IMR-90 (cell line): ENCODE results near the gene BANP. TPM values are rescaled to one million over a fixed set of nuclear protein-coding genes. Genes with fewer than 3 reads are reported as not detected.
A peak's percentile ranks its signal among the peaks of the same experiment; 100 is the strongest.
"Not testable (repeated sequence)": the region's sequence is repeated elsewhere in the genome, so short reads cannot be mapped to it uniquely, and the experiment has no call there.

Experiments used
- ATAC-seq: fragments of 200-7000 bp; cut with Tn5 transposase; 2 replicates; pipeline ENCODE4 v1.9.1; 2020; ENCODE audit warnings: low read depth, mild to moderate bottlenecking, moderate library complexity
- BruUV-seq: library from RNA; stranded (reverse); fragments of 400-500 nt; replicated peaks from 2 replicates; lab custom pipeline; 2021; lab: Mats Ljungman, UMichigan
- CTCF ChIA-PET: fragments of 300-600 bp; formaldehyde crosslinking; extraction: SDS; loops from one replicate; lab custom pipeline; 2021; ENCODE audit warnings: antibody characterized with exemption; lab: Yijun Ruan, JAX
- POLR2A ChIA-PET: fragments of 300-600 bp; sonication (Branson Sonifier 250); formaldehyde crosslinking; loops from one replicate; lab custom pipeline; 2022; ENCODE audit warnings: antibody characterized with exemption; ENCODE audit not compliant: unreplicated experiment; lab: Charles Lee
- DNase-seq: peaks from one replicate; pipeline ENCODE4 v3.0.0; 2013
- H2AFZ ChIP-seq: replicated peaks from 2 replicates; pipeline ENCODE3; 2013; ENCODE audit warnings: low read length, mild to moderate bottlenecking; ENCODE audit not compliant: poor library complexity
- H2AK5ac ChIP-seq: 2 replicates; pipeline ENCODE4 v1.6.1; 2013; ENCODE audit warnings: low read depth, low read length, inconsistent platforms
- H2AK9ac ChIP-seq: replicated peaks from 2 replicates; pipeline ENCODE3; 2013; ENCODE audit warnings: mild to moderate bottlenecking, low read depth, low read length, moderate library complexity; ENCODE audit not compliant: poor library complexity
- H2BK120ac ChIP-seq: 2 replicates; pipeline ENCODE4 v1.6.1; 2013; ENCODE audit warnings: low read depth, low read length, inconsistent platforms
- H2BK15ac ChIP-seq: 3 replicates; pipeline ENCODE4 v1.6.1; 2013; ENCODE audit warnings: low read depth, low read length, inconsistent platforms
- H2BK20ac ChIP-seq: 2 replicates; pipeline ENCODE4 v1.6.1; 2013; ENCODE audit warnings: low read depth, mild to moderate bottlenecking, inconsistent platforms, low read length, moderate library complexity
- H2BK5ac ChIP-seq: 2 replicates; pipeline ENCODE4 v1.6.1; 2013; ENCODE audit warnings: mild to moderate bottlenecking, low read depth, low read length, inconsistent platforms; ENCODE audit not compliant: poor library complexity, severe bottlenecking
- H3K14ac ChIP-seq: replicated peaks from 2 replicates; pipeline ENCODE4 v1.6.1; 2013; ENCODE audit warnings: low read depth, low read length, inconsistent platforms
- H3K18ac ChIP-seq: 2 replicates; pipeline ENCODE4 v1.6.1; 2013; ENCODE audit warnings: low read depth, low read length, control low read depth
- H3K23ac ChIP-seq: 2 replicates; pipeline ENCODE4 v1.6.1; 2013; ENCODE audit warnings: low read depth, low read length, inconsistent platforms
- H3K27ac ChIP-seq: 2 replicates; pipeline ENCODE4 v1.5.1; 2013; ENCODE audit warnings: mild to moderate bottlenecking, control low read depth, low read length; ENCODE audit not compliant: insufficient read depth
- H3K27me3 ChIP-seq: 2 replicates; pipeline ENCODE4 v1.6.1; 2013; ENCODE audit warnings: low read length; ENCODE audit not compliant: control insufficient read depth, insufficient read depth
- H3K36me3 ChIP-seq: 2 replicates; pipeline ENCODE4 v1.6.1; 2013; ENCODE audit warnings: low read length, mixed read lengths; ENCODE audit not compliant: control insufficient read depth, insufficient read depth
- H3K4ac ChIP-seq: 2 replicates; pipeline ENCODE4 v1.6.1; 2013; ENCODE audit warnings: low read depth, low read length, inconsistent platforms
- H3K4me1 ChIP-seq: 2 replicates; pipeline ENCODE4 v1.6.1; 2013; ENCODE audit warnings: low read length, mixed read lengths; ENCODE audit not compliant: control insufficient read depth, insufficient read depth
- H3K4me2 ChIP-seq: 2 replicates; pipeline ENCODE4 v1.6.1; 2013; ENCODE audit warnings: low read depth, mild to moderate bottlenecking, control low read depth, low read length, moderate library complexity
- H3K4me3 ChIP-seq: 2 replicates; pipeline ENCODE4 v1.5.1; 2013; ENCODE audit warnings: low read depth, mild to moderate bottlenecking, control low read depth, low read length, moderate library complexity; ENCODE audit not compliant: insufficient read depth
- H3K56ac ChIP-seq: 2 replicates; pipeline ENCODE4 v1.6.1; 2013; ENCODE audit warnings: low read length, inconsistent platforms; ENCODE audit not compliant: insufficient read depth; ENCODE audit errors: extremely low read depth
- H3K79me1 ChIP-seq, 2 experiments: 2 replicates each; pipeline ENCODE4 v1.6.1; 2013; ENCODE audit warnings: low read length in 2 of 2, inconsistent platforms in 1 of 2, low read depth in 1 of 2
- H3K9ac ChIP-seq: 2 replicates; pipeline ENCODE4 v1.6.1; 2013; ENCODE audit warnings: low read depth, low read length, control low read depth
- H3K9me1 ChIP-seq: 2 replicates; pipeline ENCODE4 v1.6.1; 2013; ENCODE audit warnings: low read length, inconsistent platforms; ENCODE audit not compliant: insufficient read depth
- H3K9me3 ChIP-seq: 2 replicates; pipeline ENCODE4 v1.6.1; 2013; ENCODE audit warnings: low read length; ENCODE audit not compliant: control insufficient read depth, insufficient read depth
- H4K20me1 ChIP-seq: 2 replicates; pipeline ENCODE4 v1.6.1; 2013; ENCODE audit warnings: low read length, inconsistent platforms; ENCODE audit not compliant: insufficient read depth
- H4K5ac ChIP-seq: 2 replicates; pipeline ENCODE4 v1.6.1; 2013; ENCODE audit warnings: mild to moderate bottlenecking, low read depth, low read length, control low read depth
- H4K8ac ChIP-seq, 2 experiments: 2 replicates each; pipeline ENCODE4 v1.6.1; 2013; ENCODE audit warnings: low read depth in 2 of 2, low read length in 2 of 2, control low read depth in 1 of 2, inconsistent platforms in 1 of 2
- H4K91ac ChIP-seq: 2 replicates; pipeline ENCODE4 v1.6.1; 2013; ENCODE audit warnings: low read depth, low read length, inconsistent platforms; ENCODE audit not compliant: insufficient read depth
- CEBPB ChIP-seq: IDR thresholded peaks from 2 replicates; pipeline ENCODE4 v1.6.1; 2012; ENCODE audit warnings: low read depth, low read length, improper control_type of control experiment
- WGBS, 2 experiments: methylation state at CpG; one replicate each; pipeline versions ENCODE4 v1.1.5 to v1.1.7; 2013; ENCODE audit warnings: missing lambda C conversion rate in 2 of 2; ENCODE audit not compliant: insufficient read length in 1 of 2; ENCODE audit errors: extremely low coverage in 2 of 2; 5-methylcytosine and 5-hydroxymethylcytosine counted together
- dilution Hi-C: fragments of 300-500 bp; cut with HindIII; formaldehyde crosslinking; loops from one replicate; pipeline ENCODE4 v1.14.3; 2018; ENCODE audit warnings: low sequenced_read_pairs; ENCODE audit not compliant: unreplicated experiment
- in situ Hi-C: fragments of 300-500 bp; cut with MboI; formaldehyde crosslinking; loops from 3 replicates; pipeline ENCODE4 v1.14.3; 2019; ENCODE audit warnings: low sequenced_read_pairs, inconsistent platforms, mixed read lengths
- intact Hi-C: fragments of 100-400 bp; cut with micrococcal nuclease; formaldehyde crosslinking; loops from 2 replicates; pipeline ENCODE4 v1.10.0; 2022
- polyA plus RNA-seq, 3 experiments: library from polyadenylated mRNA; depleted of rRNA; stranded (reverse); fragments of >200 nt; gene quantifications; 2 replicates each; pipeline ENCODE4 v1.2.3, GENCODE V29; 2012; ENCODE audit warnings: low replicate concordance in 1 of 3
- total RNA-seq: library from RNA; depleted of rRNA; stranded (reverse); fragments of >200 nt; gene quantifications from 2 replicates; pipeline ENCODE4 v1.2.3, GENCODE V29; 2012

Gene BANP
- total and polyA plus RNA-seq, 2 of the 4 experiments (the other 2 are of a cell fraction), result 17.4 to 17.9 TPM

GRCh38 chr16:87985493-87985892 is 34.3 kb downstream of the BANP start:
- ATAC-seq, H3K4ac ChIP-seq, BruUV-seq, H3K56ac ChIP-seq, dilution Hi-C loops, H3K23ac ChIP-seq, H3K9me1 ChIP-seq, H3K9ac ChIP-seq, H4K20me1 ChIP-seq, CTCF ChIA-PET, H2BK120ac ChIP-seq, DNase-seq, H2AFZ ChIP-seq, H3K14ac ChIP-seq, intact Hi-C loops, H3K9me3 ChIP-seq, H2AK9ac ChIP-seq, H2BK5ac ChIP-seq, POLR2A ChIA-PET, H3K36me3 ChIP-seq, in situ Hi-C loops, H4K91ac ChIP-seq, H4K8ac ChIP-seq, H3K4me2 ChIP-seq, H4K5ac ChIP-seq, H3K4me3 ChIP-seq, H3K27ac ChIP-seq, H3K27me3 ChIP-seq, H2BK15ac ChIP-seq, H3K18ac ChIP-seq, H2BK20ac ChIP-seq: not testable (repeated sequence)
- Histone ChIP-seq H2AK5ac (peak overlapping the region; percentile 50; the same call in 1 of the 2 replicates), H3K79me1 (peaks cover 6 to 31% of the 10 kb centered on the region in 2 experiments), H3K4me1 (peaks cover 17% of the 10 kb centered on the region)
- WGBS, 2 experiments, result no CpG with 5 or more reads among the region's 5 CpGs
- TF ChIP-seq CEBPB, result peak; percentile 65
